IPS-NIHi11 (cell line): ENCODE measurements around the gene EFNB2.

ENCODE experiments used
- DNase-seq: peaks from one replicate; pipeline ENCODE4 v3.0.0; 2012; ENCODE audit warnings: mixed read lengths, low spot score

The EFNB2 gene

DNA sequence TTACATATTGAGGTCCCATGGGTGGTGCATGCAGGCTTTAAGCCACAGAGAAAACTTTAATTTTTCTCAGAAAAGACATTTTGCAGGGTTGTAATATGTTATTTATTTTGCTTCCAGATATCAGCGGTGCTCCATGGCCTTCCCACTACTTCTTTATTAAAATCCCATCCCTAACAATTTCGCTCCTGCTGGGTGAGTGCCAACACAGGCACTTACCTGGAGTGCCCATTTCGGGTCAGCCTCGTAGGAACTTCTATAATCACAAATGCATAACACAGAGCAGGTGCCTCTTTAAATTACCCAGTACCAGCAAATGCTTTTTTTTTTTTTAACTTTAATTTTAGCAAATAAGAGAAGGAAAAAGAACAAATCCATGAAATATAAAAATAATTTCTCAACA, 86.4 kb downstream of the EFNB2 start:
- no peak for DNase-seq

DNA sequence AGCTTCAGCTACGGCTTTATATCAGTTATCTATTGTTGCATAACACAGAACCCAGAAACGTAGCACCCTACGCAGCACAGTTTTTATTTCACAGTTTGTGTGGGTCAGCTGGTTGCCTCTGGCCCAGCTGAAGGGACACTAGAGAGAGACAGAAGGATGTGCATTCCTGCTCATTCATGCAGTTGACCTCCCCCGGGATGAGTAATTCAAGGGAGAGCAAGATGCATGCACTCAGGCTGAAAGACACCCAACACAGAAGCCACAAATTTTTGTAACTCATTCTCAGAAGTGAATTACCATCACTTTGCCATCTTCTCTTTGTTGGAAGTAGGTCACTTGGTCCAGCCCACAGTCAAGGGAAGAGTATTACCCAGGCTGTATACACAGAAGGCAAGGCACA, 89.5 kb downstream of the EFNB2 start:
- no peak for DNase-seq

DNA sequence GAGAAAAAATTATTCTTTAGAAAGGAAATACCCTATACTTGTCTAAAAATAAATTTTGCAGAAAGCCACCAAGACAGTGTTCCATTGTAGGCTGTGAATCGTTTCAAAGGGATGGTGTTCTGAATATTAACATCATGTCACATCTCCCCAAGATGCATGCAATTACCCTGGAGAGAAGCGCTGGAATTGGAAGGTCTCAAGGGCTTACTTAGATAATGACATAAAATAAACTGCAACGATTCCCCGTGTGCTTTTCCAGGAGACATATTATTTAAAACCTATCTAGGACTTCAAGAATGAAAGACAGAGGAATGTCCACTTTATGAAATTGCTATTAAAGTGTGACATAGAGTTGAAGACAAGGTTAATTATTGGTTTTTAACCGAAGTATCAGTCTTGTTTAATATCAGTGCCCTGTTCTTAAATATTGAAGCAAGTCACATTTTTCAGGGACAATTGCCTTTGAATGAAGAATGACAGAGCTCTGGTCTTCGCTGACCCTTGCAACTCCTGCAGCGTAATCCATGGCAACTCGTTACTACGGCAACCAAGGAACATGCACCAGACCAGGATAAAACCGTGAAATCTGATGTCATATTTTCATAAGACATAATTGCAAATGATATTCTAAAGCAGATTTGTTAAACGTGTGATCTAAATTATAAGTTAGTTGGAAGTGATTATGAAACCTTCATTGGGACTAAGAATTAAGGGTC, 91.7 kb downstream of the EFNB2 start:
- no peak for DNase-seq

DNA sequence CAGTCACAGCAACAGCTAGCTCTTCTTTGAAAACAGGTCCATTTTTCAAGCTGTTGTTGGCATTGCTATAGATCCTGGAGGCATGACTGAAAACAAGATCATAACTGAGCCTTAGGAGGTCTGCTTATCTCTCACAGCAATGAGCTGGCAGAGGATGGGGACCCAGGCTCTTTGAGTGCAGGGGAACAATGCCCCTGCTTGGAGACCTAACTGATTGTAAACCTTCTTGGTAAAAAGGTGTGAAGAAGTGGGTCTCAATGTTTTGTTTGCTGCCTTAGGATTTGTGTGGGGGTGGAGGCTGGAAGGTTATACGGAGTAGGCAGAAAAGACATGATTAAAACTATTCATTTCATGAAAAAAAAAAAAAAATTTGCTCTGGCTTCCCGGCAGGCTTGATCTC, 94.6 kb downstream of the EFNB2 start:
- DNase-seq, result no peak
